HG03066 (cell line): ENCODE data around the gene DNAJB2.
"Not testable (repeated sequence)": the region's sequence is repeated elsewhere in the genome, so short reads cannot be mapped to it uniquely, and the experiment has no call there.

Source experiments
- ATAC-seq: cut with Tn5 transposase; IDR thresholded peaks from one replicate; pipeline ENCODE4 v1.9.1; 2021; ENCODE audit warnings: low read depth; ENCODE audit not compliant: unreplicated experiment

DNAJB2 gene

DNA sequence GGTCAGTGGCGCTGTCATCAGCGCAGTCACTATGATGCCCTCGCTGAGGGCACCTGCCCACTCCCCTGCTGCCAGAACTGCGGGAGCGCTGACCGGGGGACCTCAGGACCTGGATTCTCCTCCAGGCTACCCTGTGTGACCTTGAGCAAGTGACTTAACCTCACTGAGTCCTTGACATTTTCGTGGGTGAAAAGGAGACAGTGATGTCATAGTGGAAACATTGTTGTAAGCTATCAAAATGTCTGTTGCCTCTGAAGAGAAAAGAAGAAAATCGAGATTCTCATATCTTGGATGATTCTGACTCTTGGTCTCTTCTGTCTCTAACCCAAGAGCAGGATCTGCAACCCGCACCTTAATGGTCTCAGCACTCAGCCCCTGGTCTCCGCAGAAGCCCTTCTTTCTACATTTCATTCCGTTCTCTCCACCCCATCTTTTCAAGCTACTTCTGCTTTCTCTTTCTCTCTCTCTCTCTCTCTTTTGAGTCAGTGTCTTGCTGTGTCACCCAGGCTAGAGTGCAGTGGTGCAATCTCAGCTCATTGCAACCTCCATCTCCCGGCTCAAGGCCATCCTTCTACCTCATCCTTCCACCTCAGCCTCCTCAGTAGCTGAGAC, 24.5 kb upstream of the DNAJB2 start:
- ATAC-seq: peak; percentile 21

DNA sequence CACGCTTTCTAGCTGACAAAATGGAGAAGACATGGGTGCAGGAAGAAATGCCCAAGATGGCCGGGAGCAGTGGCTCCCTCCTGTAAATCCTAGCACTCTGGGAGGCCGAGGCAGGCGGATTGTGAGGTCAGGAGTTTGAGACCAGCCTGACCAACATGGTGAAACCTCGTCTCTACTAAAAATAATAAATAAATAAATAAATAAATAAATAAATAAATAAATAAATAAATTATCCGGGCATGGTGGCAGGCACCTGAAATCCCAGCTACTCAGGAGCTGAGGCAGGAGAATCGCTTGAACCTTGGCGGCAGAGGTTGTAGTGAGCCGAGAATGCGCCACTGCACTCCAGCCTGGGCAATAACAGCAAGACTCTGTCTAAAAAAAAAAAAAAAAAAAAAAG, 20.2 kb upstream of the DNAJB2 start:
- ATAC-seq: not testable (repeated sequence)

DNA sequence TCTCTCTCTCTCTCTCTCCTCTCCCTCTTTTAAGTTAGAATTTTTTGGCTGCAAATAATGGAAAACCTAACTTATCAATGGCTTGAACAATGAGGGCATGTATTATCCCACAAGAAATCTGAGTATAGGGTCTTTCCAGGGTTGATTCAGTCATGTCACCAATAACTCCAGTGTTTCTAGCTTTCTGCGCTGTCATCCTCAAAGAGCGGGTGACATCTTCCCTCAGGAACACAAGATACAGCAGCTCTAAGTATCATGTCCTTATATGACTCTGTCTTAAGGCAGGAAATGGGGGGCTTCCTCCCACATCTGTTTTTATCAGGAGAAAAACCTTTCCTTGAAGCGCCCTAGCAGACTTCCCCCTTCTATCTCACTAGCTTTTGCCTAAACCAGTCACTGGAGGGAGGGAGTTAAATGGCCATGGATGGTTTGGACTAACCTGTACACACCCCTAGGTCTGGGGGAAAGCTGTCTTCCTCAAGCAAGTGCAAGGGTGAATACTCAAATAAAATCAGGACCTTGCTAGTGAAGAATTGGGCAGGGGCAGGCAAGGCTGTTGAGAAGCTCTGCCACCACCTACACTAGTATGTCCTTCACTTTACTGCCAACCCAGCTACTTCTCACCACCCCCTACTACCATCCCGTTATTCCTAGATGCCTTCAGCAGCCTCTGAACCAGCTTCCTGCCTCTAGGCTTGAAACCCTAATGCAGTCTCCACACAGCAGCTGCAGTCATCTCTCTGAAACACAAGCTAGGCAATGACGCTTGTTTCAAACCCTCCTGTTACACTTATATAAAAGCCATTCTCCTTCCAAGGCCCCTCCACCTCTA, 17.9 kb upstream of the DNAJB2 start:
- no peak for ATAC-seq

DNA sequence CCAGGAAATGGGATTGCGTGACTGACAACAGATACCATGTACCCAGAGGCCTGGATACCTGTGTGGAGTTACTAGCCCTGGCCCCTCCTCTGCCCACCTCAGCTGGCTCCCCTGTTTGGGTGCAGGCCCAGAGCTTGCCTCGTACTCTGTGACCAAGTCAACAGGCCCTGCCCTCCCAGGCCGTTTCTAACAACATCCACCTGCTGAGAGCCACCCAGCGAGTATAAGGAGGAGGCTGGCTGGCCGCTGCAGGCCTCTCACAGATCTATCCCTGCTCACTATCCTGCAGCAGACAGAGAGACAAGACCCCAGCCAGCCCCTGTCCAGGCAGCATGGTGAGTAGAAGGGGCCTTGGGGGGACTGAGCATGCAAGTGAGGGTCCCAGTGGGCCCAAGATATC, 12.9 kb upstream of the DNAJB2 start:
- ATAC-seq: no peak

DNA sequence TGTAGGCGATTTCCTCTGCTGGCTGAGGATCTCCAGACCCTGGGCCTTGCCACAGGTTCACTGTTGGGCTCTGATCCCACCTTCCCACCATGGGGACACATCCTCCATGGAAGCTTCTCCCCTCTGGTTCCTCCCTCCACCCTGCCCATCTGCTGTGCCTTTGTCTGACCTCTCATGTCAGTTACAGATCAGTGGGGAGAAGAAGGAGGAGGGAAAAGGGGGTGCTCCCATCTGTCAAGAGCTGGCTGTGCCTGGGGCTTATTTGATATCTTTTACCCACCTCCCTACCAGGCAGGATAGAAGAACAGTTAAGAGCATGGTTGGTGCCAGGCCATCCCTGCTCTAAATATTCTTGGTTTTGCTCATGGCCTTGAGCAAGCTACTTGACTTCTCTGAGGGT, 12.3 kb upstream of the DNAJB2 start:
- ATAC-seq: no peak

DNA sequence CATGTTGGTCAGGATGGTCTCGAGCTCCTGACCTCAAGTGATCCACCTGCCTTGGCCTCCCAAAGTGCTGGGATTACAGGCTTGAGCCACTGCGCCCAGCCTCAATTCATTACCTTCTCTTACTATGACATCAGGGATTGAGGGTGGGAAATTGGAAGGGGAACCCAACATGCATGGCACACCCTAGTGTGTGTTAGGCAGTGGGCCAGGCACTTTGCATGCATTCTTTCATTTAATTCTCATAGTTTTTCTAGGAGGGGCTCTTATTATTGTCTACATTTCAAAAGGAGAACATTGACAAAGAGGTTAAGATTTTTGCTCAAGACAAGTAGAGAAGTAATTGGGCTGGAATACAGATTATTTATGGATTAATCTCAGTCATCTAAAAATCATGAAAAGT, 10.9 kb upstream of the DNAJB2 start:
- ATAC-seq: no peak

DNA sequence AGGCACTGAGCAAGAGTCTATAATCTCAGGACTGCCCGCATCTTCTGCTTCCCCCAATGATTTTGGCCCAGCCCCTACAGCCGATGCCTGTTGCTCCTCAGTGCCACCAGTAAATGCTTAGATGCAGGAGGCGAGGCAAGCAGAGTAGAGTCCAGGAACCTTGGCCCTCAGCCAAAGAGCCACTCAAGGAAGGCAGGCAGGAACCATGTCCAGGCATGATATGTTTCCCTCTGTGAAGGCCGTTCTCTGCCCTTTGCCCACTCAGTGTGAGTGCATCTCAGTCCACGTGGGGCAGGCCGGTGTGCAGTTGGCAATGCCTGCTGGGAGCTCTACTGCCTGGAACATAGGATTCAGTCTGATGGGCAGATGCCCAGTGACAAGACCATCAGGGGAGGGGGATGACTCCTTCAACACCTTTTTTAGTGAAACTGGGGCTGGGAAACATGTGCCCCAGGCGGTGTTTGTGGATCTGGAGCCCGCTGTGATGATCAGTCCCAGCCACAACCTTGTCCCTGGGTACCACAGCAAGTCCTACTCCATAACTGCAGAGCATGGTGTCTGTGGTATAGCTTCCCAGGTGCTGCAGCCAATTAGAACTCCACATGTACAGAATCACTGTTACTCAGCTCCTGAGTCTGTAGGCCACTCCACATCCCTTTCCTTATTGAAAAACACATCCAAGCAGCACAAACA, 9.7 kb upstream of the DNAJB2 start:
- ATAC-seq: no peak

DNA sequence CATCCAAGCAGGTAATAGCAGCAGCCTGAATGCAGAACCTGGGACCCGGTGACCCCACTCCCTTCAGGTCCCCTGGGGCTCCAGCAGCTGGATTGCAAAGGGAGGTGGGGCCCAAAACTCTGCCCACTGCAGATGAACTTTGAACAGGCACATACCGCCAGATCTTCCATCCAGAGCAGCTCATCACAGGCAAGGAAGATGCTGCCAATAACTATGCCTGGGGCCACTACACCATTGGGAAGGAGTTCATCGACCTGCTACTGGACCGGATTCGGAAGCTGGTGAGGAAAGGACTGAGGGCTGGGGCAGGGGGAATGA, 9.2 kb upstream of the DNAJB2 start:
- no peak for ATAC-seq

DNA sequence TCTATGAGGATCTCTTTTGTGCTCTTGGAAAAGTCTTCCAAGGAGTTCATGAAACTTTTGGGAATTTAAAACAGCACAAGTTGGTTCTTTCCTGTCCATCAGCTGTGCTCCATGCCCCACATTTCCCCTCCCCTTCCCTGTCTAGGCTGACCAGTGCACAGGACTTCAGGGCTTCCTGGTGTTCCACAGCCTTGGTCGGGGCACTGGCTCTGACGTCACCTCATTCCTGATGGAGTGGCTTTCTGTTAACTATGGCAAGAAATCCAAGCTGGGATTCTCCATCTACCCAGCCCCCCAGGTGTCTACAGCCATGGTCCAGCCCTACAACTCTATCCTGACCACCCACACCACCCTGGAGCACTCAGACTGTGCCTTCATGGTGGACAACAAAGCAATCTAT, 8.1 kb upstream of the DNAJB2 start:
- ATAC-seq: no peak

DNA sequence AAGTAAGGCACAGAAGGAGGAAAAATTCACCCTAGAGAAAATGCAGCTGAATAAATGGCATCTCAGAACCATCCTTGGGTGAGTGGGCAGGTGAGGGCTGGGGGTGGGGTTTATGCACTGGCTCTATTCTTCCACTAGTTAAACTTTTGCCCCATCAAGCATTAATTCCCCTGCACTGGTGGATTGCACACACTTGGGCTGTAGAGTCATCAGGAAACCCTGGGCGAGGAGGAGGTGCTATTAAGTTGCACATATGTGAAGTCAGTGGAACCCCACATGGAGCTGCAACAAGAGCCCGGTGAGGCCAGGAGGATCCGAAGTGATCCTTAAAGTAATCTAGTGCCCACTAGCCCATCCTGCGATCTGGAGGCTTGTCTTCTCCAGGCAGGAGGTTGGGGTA, 6.8 kb upstream of the DNAJB2 start:
- no peak for ATAC-seq

DNA sequence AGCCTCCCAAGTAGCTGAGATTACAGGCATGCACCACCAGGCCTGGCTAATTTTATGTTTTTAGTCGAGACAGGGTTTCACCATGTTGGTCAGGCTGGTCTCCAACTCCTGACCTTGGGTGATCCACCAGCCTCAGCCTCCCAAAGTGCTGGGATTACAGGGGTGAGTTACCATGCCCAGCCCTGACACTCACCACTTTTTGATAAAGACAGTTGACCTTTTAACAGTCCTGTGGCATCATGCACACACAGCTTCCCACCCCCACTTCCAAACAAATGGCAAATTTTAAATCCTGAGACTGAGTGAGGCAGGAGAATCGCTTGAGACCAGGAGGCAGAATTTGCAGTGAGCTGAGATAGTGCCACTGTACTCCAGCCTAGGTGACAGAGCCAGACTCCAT, 6.2 kb upstream of the DNAJB2 start:
- ATAC-seq: no peak

DNA sequence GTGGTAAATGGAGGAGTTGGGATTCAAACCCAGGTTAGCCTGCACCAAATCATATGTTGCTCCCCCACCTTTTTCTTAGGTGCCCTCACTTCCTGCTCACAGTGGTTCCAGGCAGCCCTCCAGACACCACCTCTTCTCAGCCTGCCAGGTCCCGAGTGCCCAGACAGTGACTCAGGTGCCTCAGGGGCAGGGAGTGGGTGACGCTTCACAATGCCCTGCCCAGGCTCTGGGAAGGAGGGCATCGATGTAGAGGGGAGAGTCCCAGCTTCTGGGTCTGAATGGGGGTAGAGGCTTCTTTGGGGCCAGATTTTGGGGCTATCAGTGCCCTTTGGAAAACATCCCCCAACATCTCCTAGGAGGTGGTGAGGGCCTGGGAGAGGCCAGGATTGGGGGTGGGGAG, 5.2 kb upstream of the DNAJB2 start:
- ATAC-seq: no peak

DNA sequence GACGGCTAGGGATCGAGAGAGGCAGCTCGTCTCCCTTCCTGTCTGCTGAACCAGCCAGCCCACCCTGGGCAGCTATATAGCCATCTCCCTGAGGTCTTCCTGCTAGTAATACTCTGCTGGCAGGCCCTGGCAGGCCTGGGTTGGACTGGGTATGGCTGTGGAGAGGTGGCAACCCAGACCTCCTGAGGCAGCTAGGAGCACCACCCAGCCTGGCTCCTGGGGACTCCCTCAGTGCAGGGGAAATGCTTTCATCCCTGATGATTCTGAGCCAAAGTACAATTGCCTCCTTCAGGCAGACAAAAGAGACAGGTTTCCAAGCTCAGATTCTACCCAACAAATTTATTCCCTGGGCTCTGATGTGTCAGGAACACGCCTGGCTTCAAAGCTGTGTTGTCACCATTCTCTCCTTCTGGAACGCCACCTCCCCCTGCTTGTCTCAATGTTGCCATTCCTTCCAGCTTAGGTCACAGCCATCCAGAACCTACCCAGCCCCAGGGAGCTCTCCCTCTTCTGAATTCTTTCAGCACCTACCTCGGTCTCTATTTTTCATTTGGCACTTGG, 4.7 kb upstream of the DNAJB2 start:
- ATAC-seq: no peak

DNA sequence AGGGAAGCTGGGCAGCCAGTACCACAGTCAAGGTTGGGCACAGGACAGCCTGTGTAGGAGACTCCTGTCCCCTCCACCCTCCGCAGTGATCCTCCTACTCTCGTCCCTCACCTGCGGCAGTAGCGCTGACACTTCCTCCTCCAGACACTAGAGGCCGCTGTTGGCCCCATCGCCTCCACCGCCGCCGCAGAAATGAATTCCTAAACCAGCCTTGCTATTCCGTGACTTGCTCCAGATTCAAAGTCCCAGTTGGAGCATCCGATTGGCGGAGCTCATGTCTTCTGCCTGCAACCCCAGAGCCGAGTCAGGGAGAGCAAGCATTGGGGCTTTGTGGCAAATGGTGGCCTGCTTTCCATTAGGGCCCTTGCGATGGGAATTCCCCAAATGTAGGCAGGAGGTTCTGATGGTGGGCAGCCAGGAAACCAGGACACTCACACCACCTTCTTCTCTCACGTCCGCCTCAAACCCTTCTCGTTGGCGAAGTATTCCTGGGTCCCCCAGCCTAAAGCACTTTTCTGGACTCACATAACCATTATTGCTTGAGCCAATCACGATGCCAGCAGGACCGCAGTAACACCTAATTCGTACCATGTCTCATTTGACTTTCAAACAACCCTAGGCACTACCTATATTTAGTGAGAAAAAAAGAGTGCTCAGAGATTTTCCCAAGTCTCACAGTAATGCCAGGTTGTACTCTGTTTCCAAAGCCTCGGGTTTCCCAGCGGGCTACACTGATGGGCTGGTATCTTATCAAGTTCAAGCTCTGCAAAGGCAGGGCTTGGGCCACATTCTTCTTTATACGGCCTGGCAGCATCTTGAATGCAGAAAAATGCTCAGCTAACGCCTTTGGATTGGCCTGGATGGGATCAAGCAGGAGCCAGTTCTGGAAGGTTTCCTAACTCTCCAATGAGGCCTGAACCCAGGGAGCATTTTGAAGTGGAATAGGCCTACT, 1.2 kb upstream of the DNAJB2 start:
- ATAC-seq: peak; percentile 26

DNA sequence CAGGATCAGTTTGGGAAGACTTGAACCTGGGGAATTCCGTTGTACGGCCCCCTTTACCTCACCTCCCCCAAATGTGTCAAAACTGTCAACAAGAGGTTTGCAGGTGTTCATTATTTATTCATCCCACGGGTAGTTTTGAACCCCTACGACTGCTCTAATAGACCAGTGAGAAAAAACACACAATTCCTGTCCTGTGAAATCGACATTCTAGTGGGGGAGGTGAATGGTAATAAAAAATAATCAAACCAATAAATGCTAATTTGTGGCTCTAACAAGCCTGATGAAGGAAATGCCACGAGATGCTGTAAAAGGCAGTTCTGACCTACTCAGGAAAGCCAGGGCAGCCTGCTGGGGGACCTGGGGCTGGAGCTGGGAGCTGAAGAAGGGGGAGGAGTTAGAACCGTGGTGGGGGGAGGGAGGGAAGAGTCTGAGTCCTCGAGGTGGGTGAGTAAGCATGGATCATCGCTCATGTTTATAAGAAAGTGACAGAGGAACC, 463 bp upstream of the DNAJB2 start:
- ATAC-seq: no peak

DNA sequence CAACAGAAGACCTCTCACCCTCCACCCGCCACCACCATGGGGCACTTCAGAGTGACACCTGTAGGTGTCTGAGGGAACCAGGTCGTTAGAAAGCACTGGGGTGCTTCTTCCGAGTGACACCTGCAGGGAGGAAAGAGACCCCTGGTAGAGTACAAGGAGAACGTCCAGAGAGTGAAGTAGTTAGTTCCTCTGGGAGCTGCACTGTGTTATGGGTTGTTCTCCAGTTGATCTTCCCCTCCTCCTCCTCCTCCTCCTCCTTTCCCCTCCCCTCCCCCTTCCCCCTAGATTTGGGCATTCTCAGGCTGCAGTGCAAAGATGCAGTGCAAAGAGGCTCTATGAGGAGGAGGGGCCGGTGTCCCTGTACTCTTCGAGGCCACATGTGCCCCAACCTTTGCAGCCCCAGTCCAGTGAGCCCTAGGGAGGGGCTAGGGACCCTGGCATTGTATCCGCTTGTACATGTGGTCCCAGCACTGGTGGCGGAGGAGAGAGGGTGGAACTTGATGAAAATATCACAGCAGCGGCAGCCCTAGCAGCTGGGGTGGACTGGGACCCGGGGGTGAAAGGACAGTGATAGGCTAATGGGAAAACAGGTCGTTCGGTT, 850 bp downstream of the DNAJB2 start:
- ATAC-seq: no peak

DNA sequence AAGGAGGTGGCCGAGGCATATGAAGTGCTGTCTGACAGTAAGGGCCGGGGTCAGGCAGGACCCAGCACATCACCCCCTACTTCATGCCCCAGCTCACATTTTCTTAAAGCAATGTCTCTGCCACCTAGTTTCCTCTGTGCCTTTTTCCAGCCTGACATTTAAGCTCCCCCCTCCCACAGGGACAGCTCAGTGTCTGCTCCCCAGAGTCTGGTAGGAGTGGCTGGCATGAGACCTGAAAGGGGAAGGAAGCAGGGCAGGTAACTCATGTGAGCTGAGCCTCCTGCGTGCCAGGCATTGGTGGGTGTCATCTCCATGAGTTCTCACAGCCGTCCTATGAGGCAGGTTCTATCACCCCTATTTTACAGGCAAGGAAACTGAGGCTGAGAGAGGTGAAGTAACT, 1.5 kb downstream of the DNAJB2 start:
- no peak for ATAC-seq

DNA sequence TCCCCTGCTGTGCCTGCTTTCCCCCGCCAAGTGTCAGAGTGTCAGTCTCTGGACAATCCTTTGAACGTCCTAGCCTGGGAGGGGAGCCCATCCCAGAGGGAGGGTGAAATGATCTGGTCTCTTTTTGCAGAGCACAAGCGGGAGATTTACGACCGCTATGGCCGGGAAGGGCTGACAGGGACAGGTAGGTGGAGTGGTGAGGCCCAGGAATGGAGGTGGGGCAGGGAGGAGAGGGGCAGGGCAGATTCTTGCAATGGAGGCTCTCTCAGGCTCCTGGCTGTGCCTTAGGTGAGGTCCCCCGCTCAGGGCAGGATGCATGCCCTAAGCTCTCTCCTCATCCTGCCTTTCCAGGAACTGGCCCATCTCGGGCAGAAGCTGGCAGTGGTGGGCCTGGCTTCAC, 2.4 kb downstream of the DNAJB2 start:
- ATAC-seq: no peak

DNA sequence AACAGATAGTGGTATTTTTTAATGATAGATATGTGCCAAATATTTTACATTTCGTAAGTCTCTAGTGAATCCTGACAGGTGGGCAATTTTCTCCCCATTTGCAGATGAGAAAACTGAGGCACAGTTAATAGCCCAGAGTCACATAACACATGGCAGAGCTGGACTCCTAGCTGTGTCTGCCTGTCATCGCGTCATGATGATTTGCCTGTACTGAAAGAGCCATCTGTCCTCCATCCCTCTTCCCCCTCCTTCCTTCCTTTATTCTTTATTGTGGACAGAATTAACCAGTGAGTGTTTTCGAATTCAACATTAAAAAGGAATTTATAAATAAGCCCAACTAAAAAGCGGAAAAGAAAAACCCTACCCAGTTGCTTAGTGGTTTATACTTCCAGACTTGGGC, 3.2 kb downstream of the DNAJB2 start:
- ATAC-seq: no peak
